Osteoblast (primary cell): ENCODE data around the gene HES1. TPM values are rescaled to one million over a fixed set of nuclear protein-coding genes. Genes with fewer than 3 reads are reported as not detected.
"Not testable (repeated sequence)": the region's sequence is repeated elsewhere in the genome, so short reads cannot be mapped to it uniquely, and the experiment has no call there.

Source experiments
- DNase-seq: peaks from one replicate; pipeline ENCODE4 v3.0.0; 2011; ENCODE audit warnings: low spot score, mixed read lengths; ENCODE audit not compliant: insufficient read length; ENCODE audit errors: missing footprints
- H2AFZ ChIP-seq: 2 replicates; pipeline ENCODE4 v1.6.0; 2011; ENCODE audit warnings: mild to moderate bottlenecking, low read length
- H3K27ac ChIP-seq: 2 replicates; pipeline ENCODE4 v1.5.1; 2011; ENCODE audit warnings: mild to moderate bottlenecking, low read depth, low read length, moderate library complexity
- H3K27me3 ChIP-seq: 2 replicates; pipeline ENCODE4 v1.6.0; 2012; ENCODE audit warnings: mild to moderate bottlenecking, control low read depth, inconsistent platforms, low read length, moderate library complexity; ENCODE audit not compliant: insufficient read depth
- H3K36me3 ChIP-seq: 2 replicates; pipeline ENCODE4 v1.5.1; 2011; ENCODE audit warnings: mild to moderate bottlenecking, low read length, control low read depth, moderate library complexity; ENCODE audit not compliant: insufficient read depth
- H3K4me1 ChIP-seq: 2 replicates; pipeline ENCODE4 v1.5.1; 2011; ENCODE audit warnings: mild to moderate bottlenecking, low read length, control low read depth, moderate library complexity; ENCODE audit not compliant: insufficient read depth
- H3K4me2 ChIP-seq: 2 replicates; pipeline ENCODE4 v1.6.0; 2011; ENCODE audit warnings: mild to moderate bottlenecking, low read length; ENCODE audit not compliant: insufficient read depth
- H3K4me3 ChIP-seq: fragments of 200-600 bp; sonication (generic); 3 replicates; pipeline ENCODE4 v1.5.1; 2012; ENCODE audit warnings: mild to moderate bottlenecking, low read length, inconsistent platforms; ENCODE audit not compliant: insufficient read depth
- H3K79me2 ChIP-seq: 2 replicates; pipeline ENCODE4 v1.6.0; 2012; ENCODE audit warnings: mild to moderate bottlenecking, low read length, control low read depth, inconsistent platforms; ENCODE audit not compliant: insufficient read depth
- H3K9me3 ChIP-seq: 2 replicates; pipeline ENCODE4 v1.5.1; 2011; ENCODE audit warnings: low read depth, low read length, control low read depth
- H4K20me1 ChIP-seq: 2 replicates; pipeline ENCODE4 v1.6.0; 2012; ENCODE audit warnings: mild to moderate bottlenecking, low read length, control low read depth; ENCODE audit not compliant: insufficient read depth
- CTCF ChIP-seq: IDR thresholded peaks from 2 replicates; pipeline ENCODE4 v1.5.1; 2011; ENCODE audit warnings: mild to moderate bottlenecking, low read depth, low read length, moderate library complexity; ENCODE audit errors: extremely low read depth
- total RNA-seq: library from RNA; depleted of rRNA; stranded (reverse); fragments of >200 nt; gene quantifications from 2 replicates; pipeline ENCODE4 v1.2.3, GENCODE V29; 2012

HES1 gene
- total RNA-seq, 1 donor = 4.7 TPM

- Histone ChIP-seq H4K20me1 (no peaks in the 10 kb centered on the region), H3K27ac (no peak overlapping the region), H3K4me2 (peak overlapping the region; percentile 29), H2AFZ (no peak overlapping the region), H3K4me1 (peaks cover 6% of the 10 kb centered on the region), H3K9me3 (no peaks in the 10 kb centered on the region), H3K27me3 (peaks cover 7% of the 10 kb centered on the region), H3K36me3 (no peaks in the 10 kb centered on the region), H3K4me3 (no peak overlapping the region), H3K79me2 (no peaks in the 10 kb centered on the region)
- no peak for TF ChIP-seq CTCF
- no peak for DNase-seq
These were observed 12.4 kb downstream of the HES1 start for GRCh38 chr3:194148383-194148782.

DNA sequence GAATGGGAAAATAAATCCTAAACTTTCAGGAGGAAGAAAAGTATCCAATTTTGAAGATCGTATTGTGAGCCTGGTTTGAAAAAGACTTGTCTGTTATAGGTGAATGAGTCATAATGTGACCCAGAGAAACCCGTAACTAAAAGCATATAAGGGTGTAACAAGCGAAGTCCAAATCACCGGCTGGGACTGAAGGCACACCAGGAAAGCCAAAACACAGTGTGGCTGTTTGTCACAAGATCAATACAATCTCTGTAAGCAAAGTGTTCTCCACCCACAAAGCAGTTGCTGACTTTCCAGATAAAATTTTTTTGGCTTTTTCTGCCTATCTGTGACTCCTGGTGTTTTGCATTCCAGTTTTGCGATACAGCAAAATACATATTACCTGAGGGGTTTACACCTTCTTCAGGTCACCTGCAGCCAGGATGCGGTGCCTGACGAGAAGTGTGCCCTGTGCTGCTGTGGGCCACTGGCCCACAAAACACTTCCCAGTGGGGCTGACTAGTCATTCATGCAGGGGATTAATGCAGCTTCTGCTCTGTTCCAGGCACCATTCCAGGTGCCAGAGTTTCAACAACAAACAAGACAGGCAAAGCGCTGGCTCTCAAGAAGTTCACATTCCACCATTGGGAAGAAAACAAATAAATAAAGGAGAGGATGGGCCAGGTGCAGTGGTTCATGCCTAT, 14.4 kb downstream of the HES1 start:
- TF ChIP-seq CTCF = no peak
- no peaks in the 10 kb centered on the region for H3K79me2 ChIP-seq

GRCh38 chr3:194150935-194151302, 15.0 kb downstream of the HES1 start:
- not testable (repeated sequence) for H3K36me3 ChIP-seq, H3K4me3 ChIP-seq, H3K9me3 ChIP-seq, H3K4me2 ChIP-seq, H3K4me1 ChIP-seq, H2AFZ ChIP-seq, H3K27ac ChIP-seq, DNase-seq, H4K20me1 ChIP-seq, H3K79me2 ChIP-seq
- H3K27me3 ChIP-seq = peaks cover 12% of the 10 kb centered on the region

More for the DNA sequence above, 14.4 kb downstream of the HES1 start:
- no peak overlapping the region for H3K4me2 ChIP-seq
- no peak for DNase-seq
- H3K4me3 ChIP-seq = no peak overlapping the region
- H2AFZ ChIP-seq = no peak overlapping the region
- H4K20me1 ChIP-seq = no peaks in the 10 kb centered on the region
- no peaks in the 10 kb centered on the region for H3K36me3 ChIP-seq
- no peaks in the 10 kb centered on the region for H3K9me3 ChIP-seq
- H3K27ac ChIP-seq = no peak overlapping the region
- H3K4me1 ChIP-seq = peaks cover 6% of the 10 kb centered on the region
- H3K27me3 ChIP-seq = peaks cover 12% of the 10 kb centered on the region

DNA sequence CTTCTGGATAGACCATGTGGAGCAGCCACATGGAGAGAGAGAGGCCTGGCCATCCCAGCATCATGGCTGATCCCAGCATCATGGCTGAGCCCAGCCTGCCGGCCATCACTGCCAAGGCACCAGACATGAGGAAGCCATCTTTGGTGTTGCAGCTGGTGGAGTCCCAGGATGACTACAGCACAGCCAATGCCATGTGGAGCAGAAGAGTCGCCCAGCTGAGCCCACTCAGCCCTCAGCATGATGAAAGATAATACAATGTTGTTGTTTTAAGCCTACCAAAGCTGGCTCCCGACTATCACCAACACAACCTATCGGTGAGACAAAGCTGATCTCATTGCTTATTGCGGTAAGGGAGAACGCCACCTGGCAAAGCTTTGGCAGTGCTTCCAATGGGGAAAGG, 18.4 kb downstream of the HES1 start:
- no peaks in the 10 kb centered on the region for H3K36me3 ChIP-seq
- H3K27ac ChIP-seq = no peak overlapping the region
- H3K9me3 ChIP-seq = no peaks in the 10 kb centered on the region
- H3K27me3 ChIP-seq = peaks cover 10% of the 10 kb centered on the region
- no peak overlapping the region for H2AFZ ChIP-seq
- no peaks in the 10 kb centered on the region for H3K79me2 ChIP-seq
- H3K4me2 ChIP-seq = no peak overlapping the region
- no peak overlapping the region for H3K4me3 ChIP-seq
- no peak for DNase-seq
- no peaks in the 10 kb centered on the region for H4K20me1 ChIP-seq
- H3K4me1 ChIP-seq = no peaks in the 10 kb centered on the region
- no peak for TF ChIP-seq CTCF
